Calu3 (cell line): ENCODE results near the gene EIF4A2. TPM values are rescaled to one million over a fixed set of nuclear protein-coding genes. Genes with fewer than 3 reads are reported as not detected.

Experiments used
- Bru-seq: library from RNA; stranded (reverse); fragments of 400-500 nt; gene quantifications from one replicate; lab custom pipeline; 2021; lab: Mats Ljungman, UMichigan
- BruChase-seq, 2 experiments: library from RNA; stranded (reverse); fragments of 400-500 nt; gene quantifications; one replicate each; lab custom pipeline; 2021; lab: Mats Ljungman, UMichigan
- BruUV-seq: library from RNA; stranded (reverse); fragments of 400-500 nt; replicated peaks from 2 replicates; lab custom pipeline; 2021; lab: Mats Ljungman, UMichigan
- CTCF ChIA-PET: fragments of 300-600 bp; sonication (Branson Sonifier 250); formaldehyde crosslinking; loops from one replicate; lab custom pipeline; 2022; ENCODE audit warnings: antibody characterized with exemption; lab: Charles Lee
- DNase-seq: peaks from one replicate; pipeline ENCODE4 v3.0.0; 2022
- H3K27ac Mint-ChIP-seq: one replicate; pipeline ENCODE4 v1.8.0; 2022; ENCODE audit warnings: mixed read lengths; ENCODE audit not compliant: unreplicated experiment
- H3K27me3 Mint-ChIP-seq: one replicate; pipeline ENCODE4 v1.8.0; 2022; ENCODE audit warnings: mixed read lengths; ENCODE audit not compliant: unreplicated experiment
- H3K36me3 Mint-ChIP-seq: one replicate; pipeline ENCODE4 v1.8.0; 2022; ENCODE audit warnings: mild to moderate bottlenecking, moderate library complexity, mixed read lengths; ENCODE audit not compliant: insufficient read depth, unreplicated experiment
- H3K4me1 Mint-ChIP-seq: one replicate; pipeline ENCODE4 v1.8.0; 2022; ENCODE audit warnings: mild to moderate bottlenecking, low read depth, mixed read lengths; ENCODE audit not compliant: unreplicated experiment
- H3K4me3 Mint-ChIP-seq: one replicate; pipeline ENCODE4 v1.8.0; 2022; ENCODE audit warnings: mild to moderate bottlenecking, low read depth, moderate library complexity, mixed read lengths; ENCODE audit not compliant: unreplicated experiment
- H3K9me3 Mint-ChIP-seq: one replicate; pipeline ENCODE4 v1.8.0; 2022; ENCODE audit warnings: low read depth, mixed read lengths; ENCODE audit not compliant: unreplicated experiment
- intact Hi-C: fragments of 100-400 bp; cut with micrococcal nuclease; formaldehyde crosslinking; loops from one replicate; pipeline ENCODE4 v1.10.0; 2022; ENCODE audit not compliant: unreplicated experiment
- long read RNA-seq: library from polyadenylated mRNA; stranded (forward); transcript quantifications from one replicate; pipeline ENCODE4 v2.0.0, GENCODE V29; 2022
- total RNA-seq: library from RNA; stranded (reverse); gene quantifications from 2 replicates; pipeline ENCODE4 v1.2.3, GENCODE V29; 2022
- TF ChIP-seq, protein P1 (sequence below): fragments of 200-600 bp; IDR thresholded peaks from one replicate; pipeline ENCODE4 v1.8.0; 2022; ENCODE audit warnings: antibody characterized with exemption; ENCODE audit not compliant: unreplicated experiment

Gene EIF4A2
- total RNA-seq (593 and 650 TPM in 2 replicates), Bru-seq, nascent RNA (percentile 100 among the genes with signal in this experiment), BruChase-seq, experiment 1, labeled RNA remaining after a 6-hour chase (percentile 100 among the genes with signal in this experiment), BruChase-seq, experiment 2, labeled RNA remaining after a 2-hour chase (percentile 100 among the genes with signal in this experiment)
- long read RNA-seq, transcript EIF4A2-203 (10 exons, 1,751 nt) = minor isoform, 13 of 480 reads
- long read RNA-seq, transcript EIF4A2-202 (12 exons, 1,977 nt) = minor isoform, 10 of 480 reads
- long read RNA-seq, transcript EIF4A2-201 (11 exons, 1,919 nt) = major isoform, 212 of 480 reads
- long read RNA-seq, transcript EIF4A2-205 (11 exons, 1,889 nt) = minor isoform, 68 of 480 reads
- long read RNA-seq, partial matches to known transcripts = 73 of 480 reads
- long read RNA-seq, other reads (novel, unspliced or antisense) = 93 of 480 reads

DNA sequence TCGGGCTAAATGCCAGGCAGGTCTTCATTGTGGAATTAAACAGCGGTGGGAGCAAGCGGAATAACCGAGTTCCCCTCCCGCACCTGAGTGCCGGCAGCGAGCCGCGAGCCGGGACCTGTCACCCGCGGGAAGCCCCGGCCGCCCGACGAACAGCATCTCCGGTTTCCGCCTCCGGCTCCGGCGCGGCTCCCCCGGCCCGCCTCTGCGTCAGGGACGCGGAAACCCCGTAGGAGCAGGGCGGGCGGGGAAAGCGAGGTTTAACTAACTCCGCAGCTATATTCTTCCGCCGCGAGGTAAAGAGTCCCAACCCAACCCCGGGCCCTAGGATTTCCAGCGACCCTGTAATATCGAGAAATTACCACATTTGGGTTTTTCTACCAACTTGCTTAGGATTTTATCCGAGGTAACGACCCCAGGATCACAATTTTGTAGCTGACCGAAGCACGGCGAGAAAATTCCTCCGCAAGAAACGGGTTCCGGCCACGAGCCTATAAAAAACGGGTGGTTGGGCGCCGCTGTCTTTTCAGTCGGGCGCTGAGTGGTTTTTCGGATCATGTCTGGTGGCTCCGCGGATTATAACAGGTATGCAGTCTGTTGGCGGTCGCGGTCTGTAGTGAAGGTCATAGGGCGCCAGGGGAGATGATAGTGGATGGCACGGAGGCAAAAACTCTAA is at the start of gene EIF4A2:
Gene EIF4A2, plus strand, starts transcription at position 520 of the 673 bp plus-strand sequence. Its CDS starts 34 bp downstream, at position 554.
- Mint-ChIP-seq H3K4me3 (peak within 1 kb of the TSS; percentile 81), H3K27me3 (peaks cover 17% of the 10 kb centered on the region), H3K27ac (peak within 1 kb of the TSS; percentile 98), H3K4me1 (peaks cover 40% of the 10 kb centered on the region), H3K9me3 (no peaks in the 10 kb centered on the region), H3K36me3 (peaks cover 61% of the 10 kb centered on the region)
- CTCF ChIA-PET = interaction anchor here (1.4 to 2.5 kb wide), 4 partner anchors 30 to 166 kb away, joined by 3 to 10 read pairs (median 4); no protein-coding TSS in a partner anchor
- BruUV-seq = no TSS peak
- DNase-seq = peak; percentile 98
- intact Hi-C loops = loop anchor here (2.0 to 10.0 kb wide), 2 partner anchors 30 to 168 kb away; partner anchors contain the start of gene AHSG
- TF ChIP-seq, protein P1, sequence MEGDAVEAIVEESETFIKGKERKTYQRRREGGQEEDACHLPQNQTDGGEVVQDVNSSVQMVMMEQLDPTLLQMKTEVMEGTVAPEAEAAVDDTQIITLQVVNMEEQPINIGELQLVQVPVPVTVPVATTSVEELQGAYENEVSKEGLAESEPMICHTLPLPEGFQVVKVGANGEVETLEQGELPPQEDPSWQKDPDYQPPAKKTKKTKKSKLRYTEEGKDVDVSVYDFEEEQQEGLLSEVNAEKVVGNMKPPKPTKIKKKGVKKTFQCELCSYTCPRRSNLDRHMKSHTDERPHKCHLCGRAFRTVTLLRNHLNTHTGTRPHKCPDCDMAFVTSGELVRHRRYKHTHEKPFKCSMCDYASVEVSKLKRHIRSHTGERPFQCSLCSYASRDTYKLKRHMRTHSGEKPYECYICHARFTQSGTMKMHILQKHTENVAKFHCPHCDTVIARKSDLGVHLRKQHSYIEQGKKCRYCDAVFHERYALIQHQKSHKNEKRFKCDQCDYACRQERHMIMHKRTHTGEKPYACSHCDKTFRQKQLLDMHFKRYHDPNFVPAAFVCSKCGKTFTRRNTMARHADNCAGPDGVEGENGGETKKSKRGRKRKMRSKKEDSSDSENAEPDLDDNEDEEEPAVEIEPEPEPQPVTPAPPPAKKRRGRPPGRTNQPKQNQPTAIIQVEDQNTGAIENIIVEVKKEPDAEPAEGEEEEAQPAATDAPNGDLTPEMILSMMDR = no peak

GRCh38 chr3:186742618-186743380 is 40.6 kb upstream of the EIF4A2 start:
- H3K4me3 Mint-ChIP-seq = peak overlapping the region; percentile 44
- peak overlapping the region; percentile 94 for H3K27ac Mint-ChIP-seq
- DNase-seq = no peak
- H3K27me3 Mint-ChIP-seq = no peaks in the 10 kb centered on the region
- H3K4me1 Mint-ChIP-seq = peaks cover 59% of the 10 kb centered on the region
- BruUV-seq = no TSS peak
- H3K9me3 Mint-ChIP-seq = peaks cover 3% of the 10 kb centered on the region
- CTCF ChIA-PET = interaction anchor here (0.8 to 3.1 kb wide), 4 partner anchors 10 to 128 kb away, joined by 3 to 12 read pairs (median 4); no protein-coding TSS in a partner anchor
- intact Hi-C loops = loop anchor here (5.0 to 10.0 kb wide), 2 partner anchors 48 to 110 kb away; no protein-coding TSS in a partner anchor
- TF ChIP-seq, protein P1 = no peak
- H3K36me3 Mint-ChIP-seq = peaks cover 25% of the 10 kb centered on the region

GRCh38 chr3:186743666-186744065 is 39.7 kb upstream of the EIF4A2 start:
- Mint-ChIP-seq H3K36me3 (peaks cover 27% of the 10 kb centered on the region), H3K27me3 (no peaks in the 10 kb centered on the region), H3K4me1 (peaks cover 67% of the 10 kb centered on the region), H3K9me3 (peaks cover 3% of the 10 kb centered on the region), H3K4me3 (no peak overlapping the region), H3K27ac (peak overlapping the region; percentile 94)
- TF ChIP-seq, protein P1 = no peak
- intact Hi-C loops = loop anchor here (5.0 to 10.0 kb wide), 2 partner anchors 49 to 111 kb away; no protein-coding TSS in a partner anchor
- CTCF ChIA-PET = interaction anchor here (0.9 to 3.1 kb wide), 4 partner anchors 9 to 129 kb away, joined by 3 to 12 read pairs (median 4); no protein-coding TSS in a partner anchor
- DNase-seq = peak; percentile 15
- no TSS peak for BruUV-seq
